SK-N-SH (cell line): ENCODE results near the gene C9orf72. TPM values are rescaled to one million over a fixed set of nuclear protein-coding genes. Genes with fewer than 3 reads are reported as not detected.

Source experiments
- CTCF ChIA-PET: fragments of 300-600, 350-600 bp; formaldehyde crosslinking; extraction: SDS; loops from one replicate; lab custom pipeline; 2021; lab: Yijun Ruan, JAX
- POLR2A ChIA-PET: fragments of 350-600 bp; sonication (Branson Sonifier 250); formaldehyde crosslinking; extraction: SDS; loops from one replicate; lab custom pipeline; 2020; ENCODE audit warnings: antibody characterized with exemption, inconsistent platforms; lab: Yijun Ruan, JAX
- DNase-seq: peaks from one replicate; pipeline ENCODE4 v3.0.0; 2012
- H2AFZ ChIP-seq: fragments of 200-600 bp; sonication (generic); 2 replicates; pipeline ENCODE4 v1.8.1; 2016; ENCODE audit warnings: antibody characterized with exemption, mild to moderate bottlenecking, low read depth
- H3F3A ChIP-seq: fragments of 200-600 bp; sonication (generic); replicated peaks from 2 replicates; pipeline ENCODE3; 2016; ENCODE audit warnings: antibody characterized with exemption, mild to moderate bottlenecking; ENCODE audit not compliant: insufficient read depth
- H3K27ac ChIP-seq, 2 experiments: fragments of 200-500 bp in 1 of 2; fragments of 200-600 bp in 1 of 2; sonication (Bioruptor generic) in 1 of 2; sonication (generic), shearing (Covaris generic) in 1 of 2; 2 replicates each; pipeline versions ENCODE4 v1.5.1 to v1.6.1; 2014 to 2016; ENCODE audit warnings: low read depth in 2 of 2, inconsistent platforms in 1 of 2, low read length in 1 of 2, mild to moderate bottlenecking in 1 of 2, mixed read lengths in 1 of 2
- H3K27me3 ChIP-seq: fragments of 200-600 bp; sonication (generic), shearing (Covaris generic); 2 replicates; pipeline ENCODE4 v1.6.1; 2016; ENCODE audit warnings: mixed run types; ENCODE audit not compliant: insufficient read depth
- H3K36me3 ChIP-seq, 2 experiments: fragments of 200-500 bp in 1 of 2; fragments of 200-600 bp in 1 of 2; sonication (Bioruptor generic) in 1 of 2; sonication (generic) in 1 of 2; replicated peaks in 1 of 2; 2 replicates each; pipeline versions ENCODE3 to v1.5.1; 2014 to 2016; ENCODE audit warnings: low read length in 1 of 2, mild to moderate bottlenecking in 1 of 2; ENCODE audit not compliant: insufficient read depth in 2 of 2, control insufficient read depth in 1 of 2
- H3K4me1 ChIP-seq, 2 experiments: fragments of 200-500 bp in 1 of 2; fragments of 200-600 bp in 1 of 2; sonication (Bioruptor generic) in 1 of 2; sonication (generic), shearing (Covaris generic) in 1 of 2; 2 replicates each; pipeline versions ENCODE4 v1.5.1 to v1.6.1; 2014 to 2016; ENCODE audit warnings: low read depth in 1 of 2, low read length in 1 of 2, mixed run types in 1 of 2; ENCODE audit not compliant: insufficient read depth in 2 of 2, control insufficient read depth in 1 of 2
- H3K4me2 ChIP-seq: fragments of 200-600 bp; sonication (generic), shearing (Covaris generic); 2 replicates; pipeline ENCODE4 v1.6.1; 2017; ENCODE audit warnings: mixed run types
- H3K4me3 ChIP-seq, 2 experiments: fragments of 200-500 bp in 1 of 2; fragments of 200-600 bp in 1 of 2; sonication (Bioruptor generic) in 1 of 2; sonication (generic), shearing (Covaris generic) in 1 of 2; 2 replicates each; pipeline versions ENCODE4 v1.5.1 to v1.8.1; 2014 to 2016; ENCODE audit warnings: low read depth in 2 of 2, inconsistent platforms in 1 of 2, low read length in 1 of 2, mild to moderate bottlenecking in 1 of 2, mixed read lengths in 1 of 2, moderate library complexity in 1 of 2
- H3K79me2 ChIP-seq: fragments of 200-600 bp; sonication (generic); 2 replicates; pipeline ENCODE4 v1.8.1; 2017; ENCODE audit warnings: mild to moderate bottlenecking; ENCODE audit not compliant: insufficient read depth
- H3K9ac ChIP-seq: fragments of 200-600 bp; sonication (generic); 2 replicates; pipeline ENCODE4 v1.6.1; 2017; ENCODE audit warnings: mixed run types
- H3K9me2 ChIP-seq: fragments of 200-600 bp; sonication (generic); 2 replicates; pipeline ENCODE4 v1.6.1; 2017; ENCODE audit warnings: mixed run types
- H3K9me3 ChIP-seq: fragments of 200-600 bp; sonication (generic); 2 replicates; pipeline ENCODE4 v1.6.1; 2017; ENCODE audit warnings: mixed run types, mild to moderate bottlenecking, moderate library complexity
- H4K20me1 ChIP-seq: fragments of 200-600 bp; sonication (generic); 2 replicates; pipeline ENCODE4 v1.6.1; 2017; ENCODE audit warnings: mild to moderate bottlenecking, mixed run types; ENCODE audit not compliant: insufficient read depth
- ELF1 ChIP-seq: IDR thresholded peaks from 2 replicates; pipeline ENCODE4 v1.4.0; 2012
- FOXM1 ChIP-seq: IDR thresholded peaks from 2 replicates; pipeline ENCODE4 v1.4.0; 2012; ENCODE audit warnings: low read depth, mild to moderate bottlenecking
- GATA2 ChIP-seq: sonication (generic); formaldehyde crosslinking; IDR thresholded peaks from 2 replicates; pipeline ENCODE4 v1.5.0; 2020; ENCODE audit warnings: mild to moderate bottlenecking, missing genetic modification reagents
- MEF2A ChIP-seq: IDR thresholded peaks from 2 replicates; pipeline ENCODE4 v1.4.0; 2012; ENCODE audit warnings: low read depth, borderline replicate concordance
- RFX5 ChIP-seq: IDR thresholded peaks from 2 replicates; pipeline ENCODE4 v1.6.1; 2012; ENCODE audit warnings: mild to moderate bottlenecking, improper control_type of control experiment, low read length
- TEAD4 ChIP-seq: IDR thresholded peaks from 2 replicates; pipeline ENCODE4 v1.4.0; 2012; ENCODE audit warnings: mild to moderate bottlenecking, borderline replicate concordance; ENCODE audit not compliant: insufficient read depth
- YY1 ChIP-seq: IDR thresholded peaks from 2 replicates; pipeline ENCODE4 v1.4.0; 2012; ENCODE audit warnings: low read depth, mild to moderate bottlenecking
- WGBS: methylation state at CpG from one replicate; pipeline ENCODE4 v1.1.6; 2017; ENCODE audit warnings: low lambda C conversion rate; 5-methylcytosine and 5-hydroxymethylcytosine counted together
- polyA plus RNA-seq, 3 experiments: library from polyadenylated mRNA; depleted of rRNA; stranded (reverse); fragments of >200 nt; gene quantifications; 2 replicates each; pipeline ENCODE4 v1.2.3, GENCODE V29; 2012
- TF ChIP-seq, protein P1 (sequence below): IDR thresholded peaks from 2 replicates; pipeline ENCODE4 v1.4.0; 2012; ENCODE audit warnings: low read depth, borderline replicate concordance
- TF ChIP-seq, protein P2 (sequence below): IDR thresholded peaks from 2 replicates; pipeline ENCODE4; 2012
- TF ChIP-seq, protein P3 (sequence below): fragments of 150-350 bp; IDR thresholded peaks from 2 replicates; pipeline ENCODE4 v1.6.1; 2016; ENCODE audit warnings: mild to moderate bottlenecking, low read depth, low read length
- TF ChIP-seq, protein P4 (sequence below): fragments of 150-350 bp; IDR thresholded peaks from 2 replicates; pipeline ENCODE4 v1.6.1; 2017; ENCODE audit warnings: antibody characterized with exemption, low read length, low read depth, borderline replicate concordance

C9orf72 gene
- polyA plus RNA-seq, 1 of the 3 experiments (the other 2 are of a cell fraction), result 4.0 TPM

DNA sequence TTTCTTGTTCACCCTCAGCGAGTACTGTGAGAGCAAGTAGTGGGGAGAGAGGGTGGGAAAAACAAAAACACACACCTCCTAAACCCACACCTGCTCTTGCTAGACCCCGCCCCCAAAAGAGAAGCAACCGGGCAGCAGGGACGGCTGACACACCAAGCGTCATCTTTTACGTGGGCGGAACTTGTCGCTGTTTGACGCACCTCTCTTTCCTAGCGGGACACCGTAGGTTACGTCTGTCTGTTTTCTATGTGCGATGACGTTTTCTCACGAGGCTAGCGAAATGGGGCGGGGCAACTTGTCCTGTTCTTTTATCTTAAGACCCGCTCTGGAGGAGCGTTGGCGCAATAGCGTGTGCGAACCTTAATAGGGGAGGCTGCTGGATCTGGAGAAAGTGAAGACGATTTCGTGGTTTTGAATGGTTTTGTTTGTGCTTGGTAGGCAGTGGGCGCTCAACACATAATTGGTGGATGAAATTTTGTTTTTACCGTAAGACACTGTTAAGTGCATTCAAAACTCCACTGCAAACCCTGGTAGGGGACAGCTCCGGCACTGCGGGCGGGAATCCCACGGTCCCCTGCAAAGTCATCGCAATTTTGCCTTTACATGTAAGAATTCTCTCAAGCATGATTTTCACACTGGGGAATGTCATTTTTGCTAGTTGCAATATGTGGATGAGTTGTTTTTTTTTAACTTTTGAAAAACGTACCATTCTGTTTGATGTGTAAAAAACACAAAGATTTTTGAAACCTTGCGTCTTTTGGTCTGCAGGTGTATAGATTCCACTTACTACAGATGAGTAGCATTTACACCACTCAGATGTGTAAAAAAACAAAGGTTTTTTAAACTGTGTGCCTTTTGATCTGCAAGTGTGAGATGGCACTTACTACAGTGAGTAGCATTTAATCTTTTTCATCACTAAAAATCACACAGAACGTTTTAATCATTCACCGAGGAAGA lies 631 bp upstream of the C9orf72 start (continued):
- TF ChIP-seq ELF1 (peak; percentile 96), TEAD4 (no peak), MEF2A (no peak), RFX5 (peak; percentile 75), FOXM1 (no peak)
- TF ChIP-seq, protein P1, sequence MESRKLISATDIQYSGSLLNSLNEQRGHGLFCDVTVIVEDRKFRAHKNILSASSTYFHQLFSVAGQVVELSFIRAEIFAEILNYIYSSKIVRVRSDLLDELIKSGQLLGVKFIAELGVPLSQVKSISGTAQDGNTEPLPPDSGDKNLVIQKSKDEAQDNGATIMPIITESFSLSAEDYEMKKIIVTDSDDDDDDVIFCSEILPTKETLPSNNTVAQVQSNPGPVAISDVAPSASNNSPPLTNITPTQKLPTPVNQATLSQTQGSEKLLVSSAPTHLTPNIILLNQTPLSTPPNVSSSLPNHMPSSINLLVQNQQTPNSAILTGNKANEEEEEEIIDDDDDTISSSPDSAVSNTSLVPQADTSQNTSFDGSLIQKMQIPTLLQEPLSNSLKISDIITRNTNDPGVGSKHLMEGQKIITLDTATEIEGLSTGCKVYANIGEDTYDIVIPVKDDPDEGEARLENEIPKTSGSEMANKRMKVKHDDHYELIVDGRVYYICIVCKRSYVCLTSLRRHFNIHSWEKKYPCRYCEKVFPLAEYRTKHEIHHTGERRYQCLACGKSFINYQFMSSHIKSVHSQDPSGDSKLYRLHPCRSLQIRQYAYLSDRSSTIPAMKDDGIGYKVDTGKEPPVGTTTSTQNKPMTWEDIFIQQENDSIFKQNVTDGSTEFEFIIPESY, result peak; percentile 94
- TF ChIP-seq, protein P2, sequence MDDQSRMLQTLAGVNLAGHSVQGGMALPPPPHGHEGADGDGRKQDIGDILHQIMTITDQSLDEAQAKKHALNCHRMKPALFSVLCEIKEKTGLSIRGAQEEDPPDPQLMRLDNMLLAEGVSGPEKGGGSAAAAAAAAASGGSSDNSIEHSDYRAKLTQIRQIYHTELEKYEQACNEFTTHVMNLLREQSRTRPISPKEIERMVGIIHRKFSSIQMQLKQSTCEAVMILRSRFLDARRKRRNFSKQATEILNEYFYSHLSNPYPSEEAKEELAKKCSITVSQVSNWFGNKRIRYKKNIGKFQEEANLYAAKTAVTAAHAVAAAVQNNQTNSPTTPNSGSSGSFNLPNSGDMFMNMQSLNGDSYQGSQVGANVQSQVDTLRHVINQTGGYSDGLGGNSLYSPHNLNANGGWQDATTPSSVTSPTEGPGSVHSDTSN, result peak; percentile 33; the same call in 1 of the 2 replicates
- TF ChIP-seq, protein P3, sequence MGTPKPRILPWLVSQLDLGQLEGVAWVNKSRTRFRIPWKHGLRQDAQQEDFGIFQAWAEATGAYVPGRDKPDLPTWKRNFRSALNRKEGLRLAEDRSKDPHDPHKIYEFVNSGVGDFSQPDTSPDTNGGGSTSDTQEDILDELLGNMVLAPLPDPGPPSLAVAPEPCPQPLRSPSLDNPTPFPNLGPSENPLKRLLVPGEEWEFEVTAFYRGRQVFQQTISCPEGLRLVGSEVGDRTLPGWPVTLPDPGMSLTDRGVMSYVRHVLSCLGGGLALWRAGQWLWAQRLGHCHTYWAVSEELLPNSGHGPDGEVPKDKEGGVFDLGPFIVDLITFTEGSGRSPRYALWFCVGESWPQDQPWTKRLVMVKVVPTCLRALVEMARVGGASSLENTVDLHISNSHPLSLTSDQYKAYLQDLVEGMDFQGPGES, result no peak
- TF ChIP-seq, protein P4, sequence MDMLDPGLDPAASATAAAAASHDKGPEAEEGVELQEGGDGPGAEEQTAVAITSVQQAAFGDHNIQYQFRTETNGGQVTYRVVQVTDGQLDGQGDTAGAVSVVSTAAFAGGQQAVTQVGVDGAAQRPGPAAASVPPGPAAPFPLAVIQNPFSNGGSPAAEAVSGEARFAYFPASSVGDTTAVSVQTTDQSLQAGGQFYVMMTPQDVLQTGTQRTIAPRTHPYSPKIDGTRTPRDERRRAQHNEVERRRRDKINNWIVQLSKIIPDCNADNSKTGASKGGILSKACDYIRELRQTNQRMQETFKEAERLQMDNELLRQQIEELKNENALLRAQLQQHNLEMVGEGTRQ, result no peak
- TF ChIP-seq, all 33 proteins: peak for 20

DNA sequence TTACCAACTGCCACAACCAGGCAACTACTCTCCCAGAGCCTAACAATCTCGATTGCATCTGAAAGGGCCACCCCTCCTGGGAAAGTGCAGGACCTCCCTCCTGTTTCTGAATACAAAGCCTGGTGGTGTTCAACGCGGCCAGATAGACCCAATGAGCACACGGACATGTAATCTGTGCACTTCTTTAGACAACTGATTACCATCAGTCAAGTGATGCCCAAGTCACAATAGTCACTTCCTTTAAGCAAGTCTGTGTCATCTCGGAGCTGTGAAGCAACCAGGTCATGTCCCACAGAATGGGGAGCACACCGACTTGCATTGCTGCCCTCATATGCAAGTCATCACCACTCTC lies 739 bp downstream of the C9orf72 start:
- Histone ChIP-seq H3K9me2 (no peaks in the 10 kb centered on the region), H3K9me3 (no peaks in the 10 kb centered on the region), H3K4me3 (peak overlapping the region; percentile 67 to 90), H2AFZ (peak overlapping the region; percentile 72), H3K27ac (peak overlapping the region; percentile 86 to 94), H4K20me1 (no peaks in the 10 kb centered on the region), H3K27me3 (no peaks in the 10 kb centered on the region), H3K79me2 (peaks cover 39% of the 10 kb centered on the region), H3K9ac (peak overlapping the region; percentile 86), H3F3A (no peaks in the 10 kb centered on the region), H3K4me2 (peak overlapping the region; percentile 89), H3K36me3 (no peaks in the 10 kb centered on the region), H3K4me1 (peaks cover 4 to 14% of the 10 kb centered on the region in 2 experiments; a peak in 3 of 4 replicates)
- CTCF ChIA-PET, result no interaction called here
- DNase-seq, result peak; percentile 50
- WGBS, result 11% methylated on average over 6 of the region's 6 CpGs
- no peak for TF ChIP-seq YY1
- TF ChIP-seq GATA2 (CRISPR knock-in tag), result peak; percentile 54; the same call in 1 of the 2 replicates
- POLR2A ChIA-PET, result no interaction called here
